ENCODE measurements around the gene VPS11.
A peak's percentile ranks its signal among the peaks of the same experiment; 100 is the strongest.

The VPS11 gene

DNA sequence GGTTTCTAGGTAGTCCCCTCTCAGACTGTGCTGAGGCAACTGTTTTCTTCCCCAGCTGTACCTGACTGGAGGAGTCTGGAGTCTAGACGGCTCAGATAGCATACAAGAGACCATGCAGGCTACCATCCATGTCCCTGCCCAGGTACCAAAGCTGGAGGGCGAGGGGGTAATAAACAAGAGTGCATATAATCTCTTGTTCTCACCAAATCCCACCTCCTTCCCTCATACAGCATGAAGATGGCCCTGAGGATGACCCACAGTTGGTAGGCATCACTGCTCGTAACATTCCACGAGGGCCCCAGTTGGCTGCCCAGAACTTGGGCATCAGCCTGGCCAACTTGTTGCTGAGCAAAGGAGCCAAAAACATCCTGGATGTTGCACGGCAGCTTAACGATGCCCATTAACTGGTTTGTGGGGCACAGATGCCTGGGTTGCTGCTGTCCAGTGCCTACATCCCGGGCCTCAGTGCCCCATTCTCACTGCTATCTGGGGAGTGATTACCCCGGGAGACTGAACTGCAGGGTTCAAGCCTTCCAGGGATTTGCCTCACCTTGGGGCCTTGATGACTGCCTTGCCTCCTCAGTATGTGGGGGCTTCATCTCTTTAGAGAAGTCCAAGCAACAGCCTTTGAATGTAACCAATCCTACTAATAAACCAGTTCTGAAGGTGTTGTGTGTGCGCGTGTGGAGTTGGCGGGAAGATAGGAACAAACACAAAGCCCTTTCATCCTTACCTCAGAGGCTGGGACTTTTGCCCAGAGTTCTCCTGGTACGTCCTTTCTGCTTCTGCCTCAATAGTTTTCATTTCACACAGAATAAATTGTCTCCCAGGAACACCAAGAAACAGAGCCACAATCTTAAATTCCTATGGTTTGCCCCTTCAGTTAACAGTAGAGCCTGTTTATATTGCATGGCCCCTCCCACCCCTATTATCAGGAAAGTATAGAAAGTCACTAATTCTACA is 25.5 kb downstream of the VPS11 start:
- TF ChIP-seq TARDBP (IDR thresholded peaks at IDR 0.05) (no peak), LEF1 (IDR thresholded peaks at IDR 0.05; ENCODE audit: borderline replicate concordance) (no peak), L3MBTL2 (conservative IDR thresholded peaks at IDR 0.05) (0 out of 2 replicates have a peak, but pooled peaks have one; percentile 33), SP1 (IDR thresholded peaks at IDR 0.05) (no peak), HDGF (IDR thresholded peaks at IDR 0.05; ENCODE audit: borderline replicate concordance) (0 out of 2 replicates have a peak, but pooled peaks have one; percentile 65), SUZ12 (IDR thresholded peaks at IDR 0.05) (no peak), NFRKB (IDR thresholded peaks at IDR 0.05) (no peak)
- TF ChIP-seq, protein P1, sequence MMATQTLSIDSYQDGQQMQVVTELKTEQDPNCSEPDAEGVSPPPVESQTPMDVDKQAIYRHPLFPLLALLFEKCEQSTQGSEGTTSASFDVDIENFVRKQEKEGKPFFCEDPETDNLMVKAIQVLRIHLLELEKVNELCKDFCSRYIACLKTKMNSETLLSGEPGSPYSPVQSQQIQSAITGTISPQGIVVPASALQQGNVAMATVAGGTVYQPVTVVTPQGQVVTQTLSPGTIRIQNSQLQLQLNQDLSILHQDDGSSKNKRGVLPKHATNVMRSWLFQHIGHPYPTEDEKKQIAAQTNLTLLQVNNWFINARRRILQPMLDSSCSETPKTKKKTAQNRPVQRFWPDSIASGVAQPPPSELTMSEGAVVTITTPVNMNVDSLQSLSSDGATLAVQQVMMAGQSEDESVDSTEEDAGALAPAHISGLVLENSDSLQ (IDR thresholded peaks at IDR 0.05) = no peak
- POLR2A ChIA-PET = interaction anchor here (1.0 to 4.1 kb wide), 9 partner anchors 7 to 46 kb away, joined by 3 to 47 read pairs (median 7); partner anchors contain the start of genes C2CD2L, DPAGT1, HINFP and HMBS
- DNase-seq (ENCODE audit: extremely low spot score) = no peak
- CTCF ChIA-PET = no interaction called here

DNA sequence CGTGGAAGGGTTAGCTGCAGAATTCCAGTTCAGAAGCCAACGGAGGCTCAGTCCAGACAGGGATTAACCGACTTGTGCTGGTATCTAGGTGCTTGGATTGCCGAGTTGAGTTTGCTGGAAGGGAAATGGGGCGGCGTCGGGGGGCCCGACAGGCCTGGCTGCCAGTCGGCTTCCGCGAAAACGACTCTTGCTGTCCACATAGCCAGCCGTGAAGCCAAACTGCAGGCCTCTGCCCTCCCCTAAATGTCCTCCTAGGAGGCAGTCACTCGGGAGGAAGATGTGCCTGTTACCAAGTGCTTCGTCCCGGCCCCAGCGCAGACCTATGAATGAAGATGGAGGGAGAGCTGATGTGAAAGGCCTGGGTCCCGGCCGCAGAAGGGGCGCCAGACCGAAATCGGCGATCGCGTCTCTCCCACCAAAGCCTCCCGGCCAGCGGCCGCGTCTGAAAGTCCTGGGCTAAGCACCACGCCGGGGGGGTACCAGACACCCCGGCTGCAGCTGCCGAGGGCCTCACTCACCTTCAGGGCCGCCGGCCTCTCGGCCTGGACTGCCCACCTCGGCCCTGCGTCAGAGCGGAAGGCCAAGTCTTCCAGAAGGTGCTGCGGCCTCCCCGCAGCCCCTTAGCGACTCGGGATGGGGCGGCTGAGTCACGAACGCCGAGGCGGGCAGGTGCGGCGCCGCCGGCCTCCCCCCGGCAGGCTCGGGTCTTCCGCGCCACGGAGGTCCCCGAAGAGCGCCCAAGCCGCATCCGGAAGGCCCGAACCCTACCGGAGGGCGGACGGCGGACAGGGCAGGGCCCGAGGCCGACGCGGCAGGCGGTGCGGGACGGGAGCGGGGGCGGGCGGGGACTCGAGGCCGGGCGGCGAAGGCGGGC is 26.6 kb downstream of the VPS11 start:
- POLR2A ChIA-PET = interaction anchor here (0.7 to 4.1 kb wide), 21 partner anchors 8 to 227 kb away, joined by 3 to 47 read pairs (median 6); partner anchors contain the start of genes C2CD2L, CBL, HINFP and HMBS
- DNase-seq (ENCODE audit: extremely low spot score) = no peak
- no peak for TF ChIP-seq SUZ12 (IDR thresholded peaks at IDR 0.05)
- TF ChIP-seq FOXA1 (IDR thresholded peaks at IDR 0.05) = no peak
- TF ChIP-seq L3MBTL2 (conservative IDR thresholded peaks at IDR 0.05) = no peak
- no peak for TF ChIP-seq ARNT (IDR thresholded peaks at IDR 0.05)
- TF ChIP-seq TARDBP (IDR thresholded peaks at IDR 0.05) = no peak
- no peak for TF ChIP-seq CTBP1 (IDR thresholded peaks at IDR 0.05; ENCODE audit: borderline replicate concordance)
- no peak for TF ChIP-seq ZNF384 (IDR thresholded peaks at IDR 0.05)
- TF ChIP-seq FOXM1 (IDR thresholded peaks at IDR 0.05; ENCODE audit: borderline replicate concordance) = no peak
- no peak for TF ChIP-seq NFRKB (IDR thresholded peaks at IDR 0.05)
- no peak for TF ChIP-seq SP1 (IDR thresholded peaks at IDR 0.05)
- TF ChIP-seq, protein P1 (IDR thresholded peaks at IDR 0.05) = no peak
- no peak for TF ChIP-seq ELF4 (IDR thresholded peaks at IDR 0.05)
- CTCF ChIA-PET = interaction anchor here (0.6 kb wide), 1 partner anchor 102 kb away, joined by 3 read pairs; no protein-coding TSS in a partner anchor

DNA sequence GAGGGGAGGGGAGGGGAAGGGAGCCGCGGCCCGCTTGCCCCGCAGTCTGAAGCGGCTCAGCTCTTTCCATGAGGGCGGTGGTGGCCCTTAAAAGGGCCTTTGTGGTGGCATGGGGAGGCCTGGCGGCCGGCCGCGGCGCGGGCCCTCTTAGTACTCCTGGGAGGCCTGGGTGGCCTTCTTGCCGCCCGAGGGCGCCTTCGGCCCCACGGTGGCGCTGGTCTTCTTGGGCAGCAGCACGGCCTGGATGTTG is 27.1 kb downstream of the VPS11 start:
- ChIA-PET POLR2A (interaction anchor here (0.6 to 4.1 kb wide), 23 partner anchors 9 to 314 kb away, joined by 3 to 47 read pairs (median 6); partner anchors contain the start of genes C2CD2L, CBL, HINFP and HMBS), CTCF (interaction anchor here (0.6 kb wide), 1 partner anchor 101 kb away, joined by 3 read pairs; no protein-coding TSS in a partner anchor)
- DNase-seq (ENCODE audit: extremely low spot score) = peak; percentile 34
- TF ChIP-seq BHLHE40 (IDR thresholded peaks at IDR 0.05; ENCODE audit: borderline replicate concordance) (no peak), FOXA1 (IDR thresholded peaks at IDR 0.05) (no peak), HDGF (IDR thresholded peaks at IDR 0.05; ENCODE audit: borderline replicate concordance) (no peak), SUZ12 (IDR thresholded peaks at IDR 0.05) (no peak), L3MBTL2 (conservative IDR thresholded peaks at IDR 0.05) (no peak), ZNF384 (IDR thresholded peaks at IDR 0.05) (no peak), NFRKB (IDR thresholded peaks at IDR 0.05) (no peak), ELF4 (IDR thresholded peaks at IDR 0.05) (no peak), SP1 (IDR thresholded peaks at IDR 0.05) (no peak), LEF1 (IDR thresholded peaks at IDR 0.05; ENCODE audit: borderline replicate concordance) (no peak), CTBP1 (IDR thresholded peaks at IDR 0.05; ENCODE audit: borderline replicate concordance) (no peak), FOXM1 (IDR thresholded peaks at IDR 0.05; ENCODE audit: borderline replicate concordance) (no peak), FOXK2 (IDR thresholded peaks at IDR 0.05) (no peak), TARDBP (IDR thresholded peaks at IDR 0.05) (no peak), ARNT (IDR thresholded peaks at IDR 0.05) (no peak)
- TF ChIP-seq, protein P1 (IDR thresholded peaks at IDR 0.05) = no peak

DNA sequence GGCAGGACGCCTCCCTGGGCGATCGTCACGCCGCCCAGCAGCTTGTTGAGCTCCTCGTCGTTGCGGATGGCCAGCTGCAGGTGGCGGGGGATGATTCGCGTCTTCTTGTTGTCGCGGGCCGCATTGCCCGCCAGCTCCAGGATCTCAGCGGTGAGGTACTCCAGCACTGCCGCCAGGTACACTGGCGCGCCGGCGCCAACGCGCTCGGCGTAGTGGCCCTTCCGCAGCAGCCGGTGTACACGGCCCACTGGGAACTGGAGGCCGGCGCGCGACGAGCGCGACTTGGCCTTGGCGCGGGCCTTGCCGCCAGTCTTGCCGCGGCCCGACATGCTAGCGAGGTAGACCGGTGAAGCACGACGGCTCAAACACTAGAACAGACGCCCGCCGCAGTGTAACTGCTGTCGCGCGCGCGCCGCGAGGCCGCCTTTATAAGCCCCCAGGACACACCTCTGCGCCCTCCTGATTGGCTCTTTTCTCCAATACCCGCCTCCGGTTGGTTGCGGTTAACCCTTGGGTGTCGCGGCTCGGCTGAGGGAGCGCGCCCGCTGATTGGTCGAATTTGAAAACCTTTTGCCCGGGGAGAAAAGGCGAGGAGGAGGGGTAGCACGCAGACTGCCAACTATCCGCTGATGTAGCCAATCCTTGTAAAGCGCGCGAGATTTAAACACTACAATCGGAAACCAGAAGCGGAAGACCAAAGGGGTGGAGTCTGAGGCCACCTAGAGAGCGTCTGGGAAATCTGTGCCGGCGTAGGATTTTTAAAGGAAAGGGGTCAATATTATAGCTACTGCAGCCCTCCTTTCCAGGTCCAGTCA is 27.7 kb downstream of the VPS11 start:
- peak; percentile 97 for DNase-seq (ENCODE audit: extremely low spot score)
- ChIA-PET POLR2A (interaction anchor here (0.6 to 4.1 kb wide), 30 partner anchors 10 to 314 kb away, joined by 3 to 47 read pairs (median 4); partner anchors contain the start of genes C2CD2L, CBL, HINFP and HMBS), CTCF (interaction anchor here (0.7 kb wide), 1 partner anchor 98 kb away, joined by 3 read pairs; the partner anchor contains the start of gene CENATAC)
- TF ChIP-seq ARNT (IDR thresholded peaks at IDR 0.05) = peak; percentile 60; the same call in 1 of the 2 replicates
- no peak for TF ChIP-seq SUZ12 (IDR thresholded peaks at IDR 0.05)
- no peak for TF ChIP-seq HDGF (IDR thresholded peaks at IDR 0.05; ENCODE audit: borderline replicate concordance)
- TF ChIP-seq NFRKB (IDR thresholded peaks at IDR 0.05) = no peak
- TF ChIP-seq ZNF384 (IDR thresholded peaks at IDR 0.05) = no peak
- no peak for TF ChIP-seq BHLHE40 (IDR thresholded peaks at IDR 0.05; ENCODE audit: borderline replicate concordance)
- no peak for TF ChIP-seq FOXK2 (IDR thresholded peaks at IDR 0.05)
- TF ChIP-seq, protein P1 (IDR thresholded peaks at IDR 0.05) = no peak
- TF ChIP-seq CTBP1 (IDR thresholded peaks at IDR 0.05; ENCODE audit: borderline replicate concordance) = no peak
- peak; percentile 37; the same call in 1 of the 2 replicates for TF ChIP-seq LEF1 (IDR thresholded peaks at IDR 0.05; ENCODE audit: borderline replicate concordance)
- no peak for TF ChIP-seq FOXA1 (IDR thresholded peaks at IDR 0.05)
- TF ChIP-seq FOXM1 (IDR thresholded peaks at IDR 0.05; ENCODE audit: borderline replicate concordance) = peak; percentile 92
- no peak for TF ChIP-seq TARDBP (IDR thresholded peaks at IDR 0.05)
- peak; percentile 93 for TF ChIP-seq ELF4 (IDR thresholded peaks at IDR 0.05)

All from HEK293T (cell line).